Cardiac fibroblast (primary cell): ENCODE results near the gene KCTD20.
"Not testable (repeated sequence)": the region's sequence is repeated elsewhere in the genome, so short reads cannot be mapped to it uniquely, and the experiment has no call there.

Experiments
- DNase-seq, 2 donors: peaks; one replicate each; pipeline versions ENCODE4 v3.0.0 to v3.0.0-alpha.2; 2010; ENCODE audit warnings: low read depth in 2 of 2
- H3K4me3 ChIP-seq, 2 donors: replicated peaks in 1 of 2; 1 replicate in 1 of 2; 2 replicates in 1 of 2; pipeline ENCODE4 v1.5.1; 2011; ENCODE audit warnings: low read depth in 2 of 2, low read length in 2 of 2, mild to moderate bottlenecking in 2 of 2, moderate library complexity in 1 of 2
- CTCF ChIP-seq: IDR thresholded peaks from one replicate; pipeline ENCODE4 v1.5.1; 2011; ENCODE audit warnings: low read depth, mild to moderate bottlenecking, low read length, inconsistent platforms

Gene KCTD20

DNA sequence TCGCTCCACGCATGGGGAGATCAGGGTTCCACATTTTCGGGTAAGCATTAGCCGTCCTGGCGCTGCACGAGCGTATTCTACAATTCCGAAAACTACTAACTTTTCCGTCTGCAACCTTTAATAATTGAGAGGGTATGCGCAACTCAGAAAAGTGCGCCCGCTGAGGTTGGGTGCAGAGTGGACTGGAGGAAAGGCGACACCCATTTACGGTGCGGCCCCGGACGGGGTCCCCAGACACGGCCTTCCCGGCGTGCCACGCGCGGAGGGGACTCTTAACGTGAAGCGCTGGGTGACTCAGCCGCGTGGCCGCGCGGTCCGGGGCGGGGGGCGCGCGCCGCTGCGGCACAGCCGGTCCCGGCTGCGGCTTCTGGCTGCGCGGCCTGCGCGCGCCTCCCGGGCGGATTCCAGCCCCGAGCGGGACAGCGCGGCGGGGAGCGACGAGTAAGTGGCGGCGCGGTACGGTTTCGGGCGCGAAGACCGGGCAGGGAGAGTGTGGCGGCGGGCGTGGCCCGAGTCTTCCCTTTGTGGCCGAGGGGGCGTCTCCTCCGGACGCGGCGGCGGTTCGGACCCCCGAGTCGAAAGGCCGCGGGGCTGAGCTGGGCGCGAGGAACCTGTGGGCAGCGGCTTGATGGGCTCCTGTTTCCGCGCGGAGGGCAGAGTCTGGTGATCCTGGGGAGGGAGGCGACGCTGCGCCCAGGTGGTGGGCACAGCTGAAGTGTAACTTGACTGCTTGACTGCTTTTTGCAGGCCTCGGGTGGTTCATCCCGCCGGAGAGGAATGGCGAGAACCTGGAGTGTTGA is at the start of gene KCTD20, which contains the start of gene PXT1:
Gene KCTD20, plus strand, starts transcription at position 330 of the 800 bp plus-strand sequence. CDS start 27,098 bp downstream, outside the sequence.
Gene PXT1, minus strand, starts transcription at position 184 of the 800 bp plus-strand sequence. CDS start 16,772 bp downstream, outside the sequence.
- no peak for TF ChIP-seq CTCF
- DNase-seq = peak; percentile 82 to 95
- peak within 1 kb of the TSS; percentile 88 to 92 for H3K4me3 ChIP-seq

- DNase-seq = no peak
- TF ChIP-seq CTCF = no peak
- no peak overlapping the region for H3K4me3 ChIP-seq
These were observed 42.8 kb upstream of the KCTD20 start for GRCh38 chr6:36399970-36400369.

GRCh38 chr6:36402481-36402880 is 40.3 kb upstream of the KCTD20 start:
- DNase-seq = no peak
- TF ChIP-seq CTCF = no peak
- no peak overlapping the region for H3K4me3 ChIP-seq

DNA sequence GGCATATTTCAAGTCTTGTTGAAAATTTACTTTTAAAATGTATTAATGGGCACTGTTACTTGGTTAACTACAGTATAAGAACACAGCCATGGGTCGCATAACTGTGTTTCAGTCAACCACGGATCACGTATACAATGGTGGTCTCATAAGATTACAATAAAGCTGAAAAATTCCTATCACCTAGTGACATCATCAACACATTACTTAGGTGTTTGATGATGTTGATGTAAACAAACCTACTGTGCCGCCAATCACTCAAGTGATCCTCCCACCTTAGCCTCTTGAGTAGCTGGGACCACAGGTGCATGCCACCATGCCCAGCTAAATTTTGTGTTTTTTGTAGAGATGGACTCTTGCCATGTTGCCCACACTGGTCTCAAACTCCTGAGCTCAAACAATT is 38.6 kb upstream of the KCTD20 start:
- DNase-seq = no peak

DNA sequence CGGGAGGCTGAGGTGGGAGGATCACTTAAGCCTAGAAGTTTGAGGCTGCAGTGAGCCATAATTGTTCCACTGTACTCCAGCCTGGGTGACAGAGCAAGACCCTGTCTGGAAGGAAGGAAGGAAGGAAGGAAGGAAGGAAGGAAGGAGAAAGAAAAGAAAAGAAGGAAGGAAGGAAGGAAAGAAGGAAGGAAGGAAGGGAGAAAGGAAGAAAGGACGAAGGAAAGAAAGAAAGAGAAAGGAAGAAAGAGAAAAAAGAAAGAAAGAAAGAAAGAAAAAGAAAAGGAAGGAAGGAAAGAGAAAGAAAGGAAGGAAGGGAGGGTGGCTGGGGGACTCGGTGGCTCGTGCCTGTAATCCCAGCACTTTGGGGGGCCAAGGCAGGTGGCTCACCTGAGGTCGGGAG is 33.1 kb upstream of the KCTD20 start:
- H3K4me3 ChIP-seq, DNase-seq: not testable (repeated sequence)

More for the DNA sequence above, 38.6 kb upstream of the KCTD20 start:
- TF ChIP-seq CTCF = no peak
- no peak overlapping the region for H3K4me3 ChIP-seq

DNA sequence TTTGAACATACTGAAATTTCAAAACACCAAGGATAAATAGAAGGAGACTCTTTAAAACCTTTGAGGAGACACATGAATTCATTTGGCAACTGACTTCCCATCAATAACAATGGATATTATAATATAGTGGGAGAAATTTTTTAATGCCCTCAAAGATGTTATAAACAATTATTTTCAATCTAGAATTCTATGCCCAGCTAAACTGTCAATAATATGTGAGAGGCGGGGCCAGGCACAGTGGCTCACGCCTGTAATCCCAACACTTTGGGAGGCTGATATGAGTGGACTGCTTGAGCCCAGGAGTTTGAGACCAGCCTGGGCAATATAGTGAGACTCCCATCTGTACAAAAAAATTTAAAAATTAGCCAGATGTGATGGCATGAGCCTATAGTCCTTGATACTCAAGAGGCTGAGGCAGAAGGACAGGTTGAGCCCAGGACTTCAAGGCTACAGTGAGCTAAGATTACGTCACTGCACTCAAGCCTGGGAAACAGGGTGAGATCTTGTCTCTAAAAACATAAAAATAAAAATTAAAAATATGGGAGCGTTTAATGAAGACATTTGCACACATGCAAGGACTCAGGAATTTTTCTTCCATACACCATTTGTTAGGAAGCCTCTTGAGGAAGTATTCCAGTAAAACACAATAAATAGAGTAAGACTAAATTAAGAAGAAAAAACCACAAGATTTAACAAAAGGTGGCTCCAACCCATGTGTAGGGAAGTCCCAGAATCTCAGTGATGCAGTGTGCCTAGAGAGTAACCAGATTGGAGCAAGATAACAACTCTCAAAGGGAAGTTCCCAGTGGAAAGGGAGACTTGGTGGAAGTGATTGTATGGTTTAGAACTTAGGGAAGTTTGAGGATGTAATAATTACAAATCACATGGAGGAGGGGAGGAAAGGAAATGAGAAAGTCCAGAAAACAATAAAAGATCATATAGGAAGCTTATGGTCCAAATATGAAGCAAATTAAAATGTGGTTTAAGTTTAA is 29.0 kb upstream of the KCTD20 start:
- TF ChIP-seq CTCF = no peak
- no peak for DNase-seq
- H3K4me3 ChIP-seq = no peak overlapping the region

- no peak for DNase-seq
- TF ChIP-seq CTCF = no peak
- H3K4me3 ChIP-seq = no peak overlapping the region
These were observed 28.3 kb upstream of the KCTD20 start for GRCh38 chr6:36414481-36414880.
